ENCODE measurements around the gene ALPK1. TPM values are rescaled to one million over a fixed set of nuclear protein-coding genes. Genes with fewer than 3 reads are reported as not detected.
A peak's percentile ranks its signal among the peaks of the same experiment; 100 is the strongest.
"Not testable (repeated sequence)": the region's sequence is repeated elsewhere in the genome, so short reads cannot be mapped to it uniquely, and the experiment has no call there.

Gene ALPK1
- total RNA-seq, 4 donors from 2014 or later: 15.7 to 87.2 (median 24.2) TPM

DNA sequence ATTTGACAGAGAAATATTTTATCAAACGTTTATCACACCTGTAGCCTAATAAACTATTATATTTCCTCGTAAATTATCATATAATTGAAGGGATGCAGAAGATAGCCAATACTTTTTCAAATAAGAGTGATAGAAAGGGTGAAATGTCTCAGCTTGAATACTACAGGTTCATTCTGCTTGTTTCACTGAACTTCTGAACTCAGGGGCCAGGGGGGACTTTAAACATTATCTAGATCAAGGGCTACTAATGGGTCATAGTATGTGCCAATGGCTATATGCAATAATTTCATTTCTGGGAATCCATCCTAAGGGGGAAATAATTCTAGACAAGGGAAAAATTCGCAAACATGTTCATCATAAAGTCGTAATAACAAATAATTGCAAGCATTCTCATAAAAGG lies 2.6 kb downstream of the ALPK1 start:
- DNase-seq (ENCODE audit: low spot score in 2 of 2): no peak
- TF ChIP-seq EP300 (IDR thresholded peaks at IDR 0.05) (no peak), POLR2AphosphoS5 (IDR thresholded peaks at IDR 0.05) (no peak), POLR2A (IDR thresholded peaks at IDR 0.05) (no peak)
- TF ChIP-seq, protein P1, sequence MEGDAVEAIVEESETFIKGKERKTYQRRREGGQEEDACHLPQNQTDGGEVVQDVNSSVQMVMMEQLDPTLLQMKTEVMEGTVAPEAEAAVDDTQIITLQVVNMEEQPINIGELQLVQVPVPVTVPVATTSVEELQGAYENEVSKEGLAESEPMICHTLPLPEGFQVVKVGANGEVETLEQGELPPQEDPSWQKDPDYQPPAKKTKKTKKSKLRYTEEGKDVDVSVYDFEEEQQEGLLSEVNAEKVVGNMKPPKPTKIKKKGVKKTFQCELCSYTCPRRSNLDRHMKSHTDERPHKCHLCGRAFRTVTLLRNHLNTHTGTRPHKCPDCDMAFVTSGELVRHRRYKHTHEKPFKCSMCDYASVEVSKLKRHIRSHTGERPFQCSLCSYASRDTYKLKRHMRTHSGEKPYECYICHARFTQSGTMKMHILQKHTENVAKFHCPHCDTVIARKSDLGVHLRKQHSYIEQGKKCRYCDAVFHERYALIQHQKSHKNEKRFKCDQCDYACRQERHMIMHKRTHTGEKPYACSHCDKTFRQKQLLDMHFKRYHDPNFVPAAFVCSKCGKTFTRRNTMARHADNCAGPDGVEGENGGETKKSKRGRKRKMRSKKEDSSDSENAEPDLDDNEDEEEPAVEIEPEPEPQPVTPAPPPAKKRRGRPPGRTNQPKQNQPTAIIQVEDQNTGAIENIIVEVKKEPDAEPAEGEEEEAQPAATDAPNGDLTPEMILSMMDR (IDR thresholded peaks at IDR 0.05): no peak
- WGBS: 87% methylated on average over 4 of the region's 4 CpGs
- Histone ChIP-seq H3K4me3 (no peak overlapping the region), H3K27ac (no peak overlapping the region), H3K36me3 (peaks cover 14% of the 10 kb centered on the region), H3K9me3 (no peaks in the 10 kb centered on the region), H3K4me1 (peaks cover 20% of the 10 kb centered on the region), H3K27me3 (no peaks in the 10 kb centered on the region)

DNA sequence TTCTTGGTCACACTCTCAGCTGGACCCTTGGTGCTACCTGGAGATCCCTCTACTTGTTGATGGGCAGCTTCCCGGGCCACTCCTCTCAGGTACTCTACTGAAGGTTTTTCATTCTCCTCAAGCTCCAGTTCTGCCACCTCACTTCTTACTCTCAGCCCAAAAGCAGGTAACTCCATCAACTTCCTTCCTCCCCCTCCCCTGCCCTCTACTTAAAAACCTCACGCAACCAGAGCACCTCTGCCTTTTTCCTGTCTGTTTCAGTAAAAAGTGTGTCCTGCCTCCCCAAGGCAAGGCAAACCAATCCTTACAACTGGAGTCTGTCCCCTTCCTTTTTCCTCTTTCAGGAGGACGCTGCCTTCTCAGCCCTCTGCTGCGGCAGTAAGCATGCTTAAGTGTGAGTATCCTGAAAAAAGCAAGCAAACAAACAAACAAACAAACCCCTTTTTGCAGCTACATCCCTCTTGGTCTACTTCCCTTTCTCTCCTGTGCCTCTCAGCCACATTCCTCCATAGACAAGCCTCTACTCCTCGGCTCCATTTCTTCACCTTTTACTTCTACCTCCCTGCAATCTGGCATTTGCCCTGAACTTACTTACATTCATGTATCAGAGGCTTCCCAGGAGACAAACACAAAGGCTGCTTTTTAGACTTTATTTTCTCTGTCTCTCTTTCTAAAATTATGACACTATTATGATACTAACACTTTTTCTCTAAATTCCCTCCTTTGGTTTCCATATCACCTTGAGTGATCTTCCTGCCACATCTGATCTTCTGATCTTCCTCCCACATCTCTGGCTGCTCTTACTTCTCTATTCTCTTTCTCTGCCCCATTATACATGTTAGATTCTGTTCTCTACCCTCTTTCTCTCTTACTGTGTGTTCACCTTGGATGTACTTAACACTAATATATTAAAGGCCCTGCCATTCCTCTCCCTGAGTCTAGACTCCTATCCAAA lies 5.4 kb downstream of the ALPK1 start:
- Histone ChIP-seq H3K27me3 (no peaks in the 10 kb centered on the region), H3K36me3 (peaks cover 14% of the 10 kb centered on the region), H3K27ac (no peak overlapping the region), H3K9me3 (no peaks in the 10 kb centered on the region), H3K4me3 (no peak overlapping the region), H3K4me1 (peaks cover 13% of the 10 kb centered on the region)
- 83% methylated on average over 5 of the region's 5 CpGs for WGBS
- no peak for TF ChIP-seq POLR2AphosphoS5 (IDR thresholded peaks at IDR 0.05)
- no peak for TF ChIP-seq POLR2A (IDR thresholded peaks at IDR 0.05)
- TF ChIP-seq, protein P1 (IDR thresholded peaks at IDR 0.05): no peak
- TF ChIP-seq EP300 (IDR thresholded peaks at IDR 0.05): no peak
- no peak for DNase-seq (ENCODE audit: low spot score in 2 of 2)

- H3K36me3 ChIP-seq: peaks cover 14% of the 10 kb centered on the region
- WGBS: 100% methylated on average over 2 of the region's 3 CpGs
- not testable (repeated sequence) for H3K27me3 ChIP-seq; H3K9me3 ChIP-seq; H3K4me1 ChIP-seq; H3K27ac ChIP-seq; DNase-seq (ENCODE audit: low spot score in 2 of 2); H3K4me3 ChIP-seq
Observed at GRCh38 chr4:112305477-112305876, 8.3 kb downstream of the ALPK1 start.

- DNase-seq (ENCODE audit: low spot score in 2 of 2); H3K27ac ChIP-seq; H3K4me1 ChIP-seq; H3K27me3 ChIP-seq; H3K9me3 ChIP-seq; H3K36me3 ChIP-seq: not testable (repeated sequence)
- WGBS: 41% methylated on average over 12 of the region's 12 CpGs
- peak overlapping the region; percentile 15 for H3K4me3 ChIP-seq
Observed at GRCh38 chr4:112309263-112309791, 12.2 kb downstream of the ALPK1 start.

DNA sequence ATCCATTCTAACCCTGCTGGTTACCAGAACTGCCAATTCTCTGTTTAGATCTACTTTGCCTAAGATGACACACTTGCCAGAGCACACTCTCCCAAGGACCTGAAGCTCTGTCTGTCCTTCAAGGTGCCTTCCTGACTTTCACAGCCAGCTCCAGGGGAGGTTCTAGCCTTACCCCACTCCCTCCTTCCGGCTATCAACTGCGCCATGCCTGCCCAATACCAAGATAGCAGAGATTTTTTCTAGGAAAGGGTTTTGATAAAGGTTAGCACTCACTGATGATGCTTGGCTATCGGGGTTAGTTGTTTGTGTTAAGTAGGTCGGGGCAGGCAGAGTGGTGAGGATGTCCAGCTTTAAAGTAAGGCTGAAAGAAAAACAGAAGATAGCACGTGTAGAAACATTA lies 14.3 kb downstream of the ALPK1 start:
- WGBS: 96% methylated on average over 5 of the region's 5 CpGs
- DNase-seq (ENCODE audit: low spot score in 2 of 2): no peak
- Histone ChIP-seq H3K27me3 (no peaks in the 10 kb centered on the region), H3K4me1 (peaks cover 4% of the 10 kb centered on the region), H3K9me3 (no peaks in the 10 kb centered on the region), H3K27ac (no peak overlapping the region), H3K36me3 (peaks cover 3% of the 10 kb centered on the region), H3K4me3 (no peak overlapping the region)
- TF ChIP-seq POLR2A (IDR thresholded peaks at IDR 0.05): no peak
- no peak for TF ChIP-seq POLR2AphosphoS5 (IDR thresholded peaks at IDR 0.05)
- TF ChIP-seq EP300 (IDR thresholded peaks at IDR 0.05): no peak
- TF ChIP-seq, protein P1 (IDR thresholded peaks at IDR 0.05): no peak

- Histone ChIP-seq H3K27ac (no peak overlapping the region), H3K4me3 (no peak overlapping the region), H3K27me3 (no peaks in the 10 kb centered on the region), H3K9me3 (no peaks in the 10 kb centered on the region), H3K36me3 (peaks cover 3% of the 10 kb centered on the region), H3K4me1 (peaks cover 4% of the 10 kb centered on the region)
- no peak for DNase-seq (ENCODE audit: low spot score in 2 of 2)
- WGBS: 83% methylated on average over 5 of the region's 5 CpGs
- no peak for TF ChIP-seq POLR2AphosphoS5 (IDR thresholded peaks at IDR 0.05)
- TF ChIP-seq, protein P1 (IDR thresholded peaks at IDR 0.05): no peak
- no peak for TF ChIP-seq EP300 (IDR thresholded peaks at IDR 0.05)
- no peak for TF ChIP-seq POLR2A (IDR thresholded peaks at IDR 0.05)
Observed at GRCh38 chr4:112312610-112313239, 15.6 kb downstream of the ALPK1 start.

Data from suprapubic skin (tissue), 4 donors.